GM18519 (cell line): ENCODE results near the gene LMF1.

Experiments
- ATAC-seq: cut with Tn5 transposase; IDR thresholded peaks from one replicate; pipeline ENCODE4 v1.9.1; 2021; ENCODE audit warnings: mild to moderate bottlenecking, moderate library complexity; ENCODE audit not compliant: unreplicated experiment, low FRiP score

The LMF1 gene

DNA sequence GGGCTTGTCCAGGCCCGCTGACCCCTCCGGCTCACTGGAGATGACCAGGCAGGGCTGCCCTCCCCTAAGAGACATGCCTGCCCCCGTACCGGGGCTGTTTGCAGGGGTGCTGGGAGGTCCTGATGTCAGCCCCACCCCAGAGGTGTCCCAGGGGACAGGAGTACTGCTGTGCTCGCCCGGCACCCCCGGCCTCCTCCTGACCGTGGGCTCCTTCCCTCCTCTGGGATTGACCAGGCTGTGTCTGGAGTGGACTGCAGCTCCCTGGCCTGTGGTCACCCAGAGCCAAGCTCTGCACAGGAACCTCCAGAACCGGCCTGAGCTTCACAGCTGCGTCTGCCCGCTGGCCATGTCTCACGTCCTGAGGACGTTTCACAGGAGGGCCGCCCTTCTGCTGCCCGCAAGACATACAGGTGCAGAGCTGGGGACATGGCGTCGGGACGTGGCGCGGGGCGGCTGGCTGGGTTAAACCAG lies 53.2 kb downstream of the LMF1 start:
- no peak for ATAC-seq

DNA sequence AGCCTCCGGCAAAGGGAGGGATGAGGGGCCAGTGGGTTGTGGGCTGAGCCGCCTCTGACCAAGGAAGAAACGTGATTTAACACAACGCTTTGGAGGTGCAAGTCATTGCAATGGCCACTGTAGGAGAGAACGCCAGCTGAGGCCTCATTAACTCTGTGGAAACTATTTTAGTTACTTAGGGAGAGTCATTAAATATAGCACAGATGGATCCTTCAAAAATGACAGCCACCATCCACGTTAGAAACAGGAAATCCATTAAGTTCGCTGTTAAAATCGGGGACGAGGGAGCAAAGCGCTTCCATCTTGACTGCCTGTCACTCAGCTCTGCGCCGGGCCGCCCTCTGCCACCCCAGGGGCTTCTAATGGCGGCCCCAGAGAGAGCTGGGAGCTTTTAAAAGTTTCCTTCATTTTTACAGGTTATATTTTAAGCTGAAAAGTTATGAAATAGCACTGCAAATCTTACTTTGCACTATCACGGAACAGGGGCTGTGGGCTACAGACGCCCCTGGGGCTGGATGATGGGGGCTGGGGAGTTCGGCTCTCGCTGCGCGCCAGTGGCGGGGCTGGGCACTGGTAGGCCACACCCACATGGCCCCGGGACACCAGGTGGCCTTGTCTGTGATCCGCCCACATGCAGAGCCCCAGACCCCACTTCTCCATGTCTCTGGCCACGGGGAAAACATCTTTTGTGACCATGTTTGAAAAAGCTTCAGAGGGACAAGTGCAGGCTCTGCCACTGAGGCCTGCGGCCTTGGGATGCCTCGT lies 54.6 kb downstream of the LMF1 start:
- ATAC-seq, result no peak

- no peak for ATAC-seq
Measured at GRCh38 chr16:915546-915945, 55.2 kb downstream of the LMF1 start.

- no peak for ATAC-seq
Measured at GRCh38 chr16:914440-914839, 56.3 kb downstream of the LMF1 start.

DNA sequence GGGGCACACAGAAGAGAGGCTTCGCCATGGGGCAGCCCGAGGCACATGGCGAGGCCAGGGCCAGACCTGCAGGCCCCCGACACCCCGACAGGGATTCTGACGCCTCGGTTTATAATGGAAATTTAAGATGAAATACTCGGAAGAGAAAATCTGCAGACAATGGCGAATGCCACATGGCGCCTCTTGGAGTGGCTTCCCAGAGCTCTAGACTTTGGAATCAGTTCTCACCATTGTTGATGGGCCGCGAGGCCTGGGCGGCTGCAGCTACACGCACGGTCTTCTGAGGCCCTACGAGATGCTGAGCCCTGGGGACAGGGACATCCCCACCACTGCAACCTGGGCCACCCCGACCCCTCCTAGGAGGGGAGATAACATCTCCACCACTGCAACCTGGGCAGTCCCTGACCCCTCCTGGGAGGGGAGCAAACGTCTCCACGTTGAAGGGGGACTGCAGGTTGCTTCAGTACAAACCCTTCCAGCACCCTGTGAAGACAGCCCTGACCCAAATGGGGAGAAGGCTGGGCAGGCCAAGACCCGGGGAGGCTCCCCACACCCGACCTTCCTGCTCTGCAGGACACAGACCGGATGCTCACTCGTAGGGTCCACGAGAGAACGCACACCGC lies 56.9 kb downstream of the LMF1 start:
- ATAC-seq, result no peak

- no peak for ATAC-seq
Measured at GRCh38 chr16:912684-913613, 57.8 kb downstream of the LMF1 start.

GRCh38 chr16:912322-912683 lies 58.5 kb downstream of the LMF1 start:
- no peak for ATAC-seq

- ATAC-seq, result no peak
Measured at GRCh38 chr16:911604-912321, 59.0 kb downstream of the LMF1 start.

- no peak for ATAC-seq
Measured at GRCh38 chr16:911101-911500, 59.7 kb downstream of the LMF1 start.

DNA sequence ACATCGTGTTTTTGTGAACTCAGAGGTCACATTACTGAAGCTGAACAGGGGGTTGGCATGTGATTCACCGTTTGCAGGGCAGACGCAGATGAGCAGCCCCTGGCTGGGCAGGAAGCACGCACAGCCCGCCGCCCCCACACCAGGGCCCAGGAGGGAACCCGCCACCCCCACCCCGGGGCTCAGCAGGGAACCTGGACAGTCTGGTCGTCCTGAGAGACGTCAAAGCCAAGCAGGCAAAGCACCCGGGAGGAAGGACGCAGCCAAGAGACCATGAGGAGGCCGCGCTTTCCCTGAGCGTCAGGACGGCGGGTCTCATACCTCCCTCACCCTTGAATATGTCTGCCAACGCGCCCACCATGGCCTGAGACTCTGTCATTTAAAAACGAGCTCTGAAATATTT lies 60.6 kb downstream of the LMF1 start:
- no peak for ATAC-seq

GRCh38 chr16:909281-910000 lies 61.3 kb downstream of the LMF1 start:
- ATAC-seq, result no peak

DNA sequence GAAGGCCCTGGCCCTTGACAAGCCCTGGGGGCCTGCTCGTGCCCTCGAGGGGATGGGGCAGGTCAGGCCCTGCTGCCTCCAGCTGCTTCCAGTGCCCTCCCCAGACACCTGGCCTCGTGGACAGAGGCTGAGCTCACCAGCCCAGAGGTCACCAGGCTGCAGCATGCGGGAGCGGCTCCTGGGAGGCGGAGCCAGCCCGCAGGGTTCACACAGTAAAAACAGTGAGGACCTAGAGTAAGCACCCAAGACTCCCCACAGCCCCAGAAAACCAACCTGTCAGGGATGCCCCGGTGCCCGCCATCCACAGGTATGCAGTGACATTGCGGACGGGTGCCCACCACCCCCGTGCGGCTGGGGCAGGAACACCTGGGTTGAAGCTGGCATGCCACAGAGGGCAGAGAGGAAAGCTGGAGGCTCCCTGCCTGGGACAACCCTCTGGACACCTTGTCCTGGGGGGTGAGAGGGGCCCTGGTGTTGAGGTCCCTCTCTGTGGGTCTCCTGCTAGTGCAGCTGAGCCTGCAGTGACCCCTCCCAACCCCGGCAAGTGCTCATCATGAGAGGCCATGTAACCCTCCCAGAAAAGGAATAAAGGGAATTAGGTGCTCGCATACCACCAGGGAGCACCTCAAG lies 62.1 kb downstream of the LMF1 start:
- no peak for ATAC-seq

DNA sequence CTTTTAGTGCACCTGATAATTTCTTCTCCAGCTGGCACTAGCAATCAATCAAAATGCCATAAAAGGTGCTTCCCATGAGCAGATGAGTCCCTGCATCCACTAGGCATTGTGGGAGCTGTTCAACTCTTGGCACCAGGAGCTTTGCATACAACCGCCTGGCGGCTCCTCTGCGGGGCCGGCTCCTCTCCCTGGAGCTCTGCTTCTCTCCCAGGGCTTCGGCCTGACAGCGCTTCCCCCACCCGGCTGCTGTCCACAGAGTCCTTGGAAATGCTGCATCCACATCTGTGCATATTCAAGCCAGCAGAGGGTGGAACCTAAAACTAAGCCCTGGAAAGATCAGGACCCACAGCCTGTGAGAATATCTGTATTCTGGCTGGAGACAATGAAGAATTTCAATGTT lies 62.9 kb downstream of the LMF1 start:
- no peak for ATAC-seq

- no peak for ATAC-seq
Measured at GRCh38 chr16:907361-907760, 63.4 kb downstream of the LMF1 start.

GRCh38 chr16:906296-906695 lies 64.5 kb downstream of the LMF1 start:
- no peak for ATAC-seq

DNA sequence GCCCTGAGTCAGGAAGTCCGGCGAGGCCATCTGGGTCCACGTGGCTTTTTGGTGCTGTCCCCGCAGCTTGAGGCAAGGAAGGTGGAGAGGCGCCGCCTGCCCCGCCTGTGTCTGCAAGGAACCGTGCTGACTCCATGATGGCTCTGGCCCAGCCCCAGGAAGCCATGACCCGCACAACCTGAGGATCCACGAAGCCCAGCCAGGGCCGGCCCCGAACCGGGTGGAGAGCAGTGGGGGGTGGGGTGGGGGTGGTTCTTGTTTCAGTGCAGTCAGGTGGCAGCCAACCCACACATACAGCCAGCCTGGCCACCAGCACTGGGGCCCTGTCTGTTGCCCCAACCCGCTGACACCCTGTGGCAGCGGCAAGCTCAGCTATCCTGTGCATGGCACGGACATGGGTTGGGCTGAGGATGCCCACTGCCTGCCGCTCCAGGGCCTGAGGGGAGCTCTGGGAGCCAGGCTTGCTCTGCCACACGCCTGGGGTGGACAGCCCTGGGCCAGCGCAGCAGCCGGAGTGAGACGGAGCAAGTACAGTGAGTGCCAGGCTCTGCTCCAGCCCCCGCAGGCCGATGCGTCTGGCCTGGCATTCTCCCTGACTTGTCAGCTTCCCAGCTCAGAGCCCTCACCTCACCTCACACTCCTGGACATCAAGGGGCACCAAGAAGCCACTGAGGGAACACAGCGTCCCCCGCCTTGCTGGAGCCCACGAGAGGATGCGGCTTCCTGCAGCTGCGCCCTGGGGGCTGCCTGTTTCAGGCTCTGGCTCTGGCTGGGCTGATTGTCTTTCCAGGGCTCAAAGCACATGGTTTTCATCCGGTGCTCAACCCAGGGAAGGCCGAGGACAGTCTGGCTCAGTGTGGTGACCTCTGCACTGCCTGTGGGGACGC lies 68.8 kb downstream of the LMF1 start:
- no peak for ATAC-seq

GRCh38 chr16:901149-901548 lies 69.6 kb downstream of the LMF1 start:
- no peak for ATAC-seq

GRCh38 chr16:900211-900610 lies 70.6 kb downstream of the LMF1 start:
- ATAC-seq, result no peak

DNA sequence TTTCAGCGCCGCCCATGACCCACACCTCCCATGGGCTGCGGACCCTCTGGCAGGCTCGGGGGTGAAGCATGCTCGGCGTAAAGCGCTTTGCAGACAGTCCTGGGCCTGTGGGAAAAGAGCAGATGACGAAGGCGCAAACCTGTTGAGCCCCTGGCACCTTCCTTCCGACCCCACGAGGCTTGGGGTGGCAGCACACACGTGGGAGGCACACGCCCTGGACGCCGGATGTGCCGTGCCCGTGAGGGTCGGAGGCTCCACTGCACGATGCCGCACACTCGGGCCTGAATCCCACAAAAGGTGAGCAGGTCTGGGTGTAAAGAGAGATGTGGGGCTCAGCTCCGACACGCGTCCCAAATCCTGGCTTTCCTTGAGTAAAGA lies 71.1 kb downstream of the LMF1 start:
- ATAC-seq, result no peak
